HG03039 (cell line): ENCODE data around the gene WDFY4.

Experiments used
- ATAC-seq: cut with Tn5 transposase; IDR thresholded peaks from one replicate; pipeline ENCODE4 v1.9.1; 2021; ENCODE audit warnings: mild to moderate bottlenecking, moderate library complexity; ENCODE audit not compliant: unreplicated experiment

The WDFY4 gene

GRCh38 chr10:48896756-48897440, 212.2 kb downstream of the WDFY4 start:
- ATAC-seq: no peak

GRCh38 chr10:48897441-48897790, 212.7 kb downstream of the WDFY4 start:
- no peak for ATAC-seq

- no peak for ATAC-seq
These were observed 213.8 kb downstream of the WDFY4 start for GRCh38 chr10:48898426-48898825.

GRCh38 chr10:48899781-48900180, 215.1 kb downstream of the WDFY4 start:
- no peak for ATAC-seq

GRCh38 chr10:48900371-48900801, 215.7 kb downstream of the WDFY4 start:
- no peak for ATAC-seq

- no peak for ATAC-seq
These were observed 216.6 kb downstream of the WDFY4 start for GRCh38 chr10:48901319-48901718.

- ATAC-seq: no peak
These were observed 217.4 kb downstream of the WDFY4 start for GRCh38 chr10:48902096-48902495.

- ATAC-seq: no peak
These were observed 218.5 kb downstream of the WDFY4 start for GRCh38 chr10:48903151-48903550.

- no peak for ATAC-seq
These were observed 220.2 kb downstream of the WDFY4 start for GRCh38 chr10:48904861-48905260.

- ATAC-seq: no peak
These were observed 220.6 kb downstream of the WDFY4 start for GRCh38 chr10:48905311-48905710.

- ATAC-seq: no peak
These were observed 222.2 kb downstream of the WDFY4 start for GRCh38 chr10:48906841-48907240.

GRCh38 chr10:48907730-48908129, 223.1 kb downstream of the WDFY4 start:
- no peak for ATAC-seq

GRCh38 chr10:48910548-48910947, 225.9 kb downstream of the WDFY4 start:
- ATAC-seq: no peak

GRCh38 chr10:48913674-48914073, 229.0 kb downstream of the WDFY4 start:
- no peak for ATAC-seq

- ATAC-seq: no peak
These were observed 239.1 kb downstream of the WDFY4 start for GRCh38 chr10:48923748-48924147.

- no peak for ATAC-seq
These were observed 240.3 kb downstream of the WDFY4 start for GRCh38 chr10:48924988-48925387.

- ATAC-seq: no peak
These were observed 241.6 kb downstream of the WDFY4 start for GRCh38 chr10:48926255-48926654.

GRCh38 chr10:48926764-48927540, 242.3 kb downstream of the WDFY4 start:
- no peak for ATAC-seq

GRCh38 chr10:48929413-48929990, 244.8 kb downstream of the WDFY4 start:
- no peak for ATAC-seq

GRCh38 chr10:48931188-48931587, 246.5 kb downstream of the WDFY4 start:
- ATAC-seq: no peak

- no peak for ATAC-seq
These were observed 248.4 kb downstream of the WDFY4 start for GRCh38 chr10:48932831-48933664.
